ENCODE measurements around the gene ZBTB3.
A peak's percentile ranks its signal among the peaks of the same experiment; 100 is the strongest.
"Not testable (repeated sequence)": the region's sequence is repeated elsewhere in the genome, so short reads cannot be mapped to it uniquely, and the experiment has no call there.

Gene ZBTB3

GRCh38 chr11:62757846-62758788 is 4.2 kb upstream of the ZBTB3 start:
- no peak for DNase-seq (ENCODE audit: low read depth in 2 of 2)

GRCh38 chr11:62755086-62755615 is 1.2 kb upstream of the ZBTB3 start:
- no peak for DNase-seq (ENCODE audit: low read depth in 2 of 2)

- DNase-seq (ENCODE audit: low read depth in 2 of 2): no peak
These were observed 795 bp downstream of the ZBTB3 start for GRCh38 chr11:62752994-62753735.

GRCh38 chr11:62752177-62752785 is 1.7 kb downstream of the ZBTB3 start:
- DNase-seq (ENCODE audit: low read depth in 2 of 2): no peak

GRCh38 chr11:62749931-62750330 is 4.0 kb downstream of the ZBTB3 start:
- not testable (repeated sequence) for DNase-seq (ENCODE audit: low read depth in 2 of 2)

- no peak for DNase-seq (ENCODE audit: low read depth in 2 of 2)
These were observed 6.3 kb downstream of the ZBTB3 start for GRCh38 chr11:62747475-62748160.

- DNase-seq (ENCODE audit: low read depth in 2 of 2): no peak
These were observed 16.8 kb downstream of the ZBTB3 start for GRCh38 chr11:62737196-62737595.

GRCh38 chr11:62732830-62733229 is 21.1 kb downstream of the ZBTB3 start:
- DNase-seq (ENCODE audit: low read depth in 2 of 2): no peak

GRCh38 chr11:62730076-62730475 is 23.9 kb downstream of the ZBTB3 start:
- not testable (repeated sequence) for DNase-seq (ENCODE audit: low read depth in 2 of 2)

- DNase-seq (ENCODE audit: low read depth in 2 of 2): peak; percentile 42 to 68
These were observed 25.6 kb downstream of the ZBTB3 start, which contains the start of gene TTC9C for GRCh38 chr11:62728171-62728988. TTC9C (plus strand) TSS chr11:62728486; CDS start chr11:62728849, 363 bp downstream.

GRCh38 chr11:62727872-62728170 is 26.1 kb downstream of the ZBTB3 start:
- peak; percentile 96 for DNase-seq (ENCODE audit: low read depth in 2 of 2)

GRCh38 chr11:62727165-62727871 is 26.6 kb downstream of the ZBTB3 start, which contains the start of gene HNRNPUL2:
HNRNPUL2 (minus strand) TSS chr11:62727457; CDS start chr11:62727156, 301 bp downstream.
- peak; percentile 98 to 99 for DNase-seq (ENCODE audit: low read depth in 2 of 2)

- no peak for DNase-seq (ENCODE audit: low read depth in 2 of 2)
These were observed 27.1 kb downstream of the ZBTB3 start for GRCh38 chr11:62726915-62727164.

- no peak for DNase-seq (ENCODE audit: low read depth in 2 of 2)
These were observed 27.6 kb downstream of the ZBTB3 start for GRCh38 chr11:62726156-62726914.

GRCh38 chr11:62725646-62726045 is 28.3 kb downstream of the ZBTB3 start:
- DNase-seq (ENCODE audit: low read depth in 2 of 2): no peak

- no peak for DNase-seq (ENCODE audit: low read depth in 2 of 2)
These were observed 29.8 kb downstream of the ZBTB3 start for GRCh38 chr11:62724171-62724570.

- no peak for DNase-seq (ENCODE audit: low read depth in 2 of 2)
These were observed 32.0 kb downstream of the ZBTB3 start for GRCh38 chr11:62721994-62722393.

GRCh38 chr11:62719302-62719978 is 34.5 kb downstream of the ZBTB3 start:
- no peak for DNase-seq (ENCODE audit: low read depth in 2 of 2)

GRCh38 chr11:62716816-62717215 is 37.1 kb downstream of the ZBTB3 start:
- DNase-seq (ENCODE audit: low read depth in 2 of 2): no peak
